ENCODE results near the gene MAGEC2.

The MAGEC2 gene, protein sequence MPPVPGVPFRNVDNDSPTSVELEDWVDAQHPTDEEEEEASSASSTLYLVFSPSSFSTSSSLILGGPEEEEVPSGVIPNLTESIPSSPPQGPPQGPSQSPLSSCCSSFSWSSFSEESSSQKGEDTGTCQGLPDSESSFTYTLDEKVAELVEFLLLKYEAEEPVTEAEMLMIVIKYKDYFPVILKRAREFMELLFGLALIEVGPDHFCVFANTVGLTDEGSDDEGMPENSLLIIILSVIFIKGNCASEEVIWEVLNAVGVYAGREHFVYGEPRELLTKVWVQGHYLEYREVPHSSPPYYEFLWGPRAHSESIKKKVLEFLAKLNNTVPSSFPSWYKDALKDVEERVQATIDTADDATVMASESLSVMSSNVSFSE

GRCh38 chrX:142204522-142205433, at the start of gene MAGEC2:
MAGEC2 (minus strand) TSS chrX:142205290; CDS start chrX:142203987, 1,303 bp downstream.
- DNase-seq: no peak

DNA sequence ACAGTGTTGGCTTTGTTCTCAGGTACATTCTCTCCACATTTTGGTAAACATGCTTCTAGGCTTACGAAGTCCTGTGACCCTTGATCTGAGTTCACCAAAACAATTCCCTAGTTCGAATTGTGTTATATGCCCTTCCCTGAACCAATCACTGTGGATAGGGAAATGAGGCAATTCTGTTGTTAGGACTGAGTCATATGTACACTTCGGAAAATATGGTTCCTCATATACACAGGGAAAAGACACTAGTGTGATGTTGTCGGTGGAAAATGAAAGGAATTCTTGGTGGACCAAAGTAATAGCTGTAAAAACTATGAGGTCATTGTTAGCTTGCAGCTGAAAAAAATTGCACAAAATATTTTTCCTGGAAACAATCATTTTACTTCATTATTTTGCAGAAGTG, 46.6 kb upstream of the MAGEC2 start:
- no peak for DNase-seq

GRCh38 chrX:142251202-142251601, 46.1 kb upstream of the MAGEC2 start:
- no peak for DNase-seq

DNA sequence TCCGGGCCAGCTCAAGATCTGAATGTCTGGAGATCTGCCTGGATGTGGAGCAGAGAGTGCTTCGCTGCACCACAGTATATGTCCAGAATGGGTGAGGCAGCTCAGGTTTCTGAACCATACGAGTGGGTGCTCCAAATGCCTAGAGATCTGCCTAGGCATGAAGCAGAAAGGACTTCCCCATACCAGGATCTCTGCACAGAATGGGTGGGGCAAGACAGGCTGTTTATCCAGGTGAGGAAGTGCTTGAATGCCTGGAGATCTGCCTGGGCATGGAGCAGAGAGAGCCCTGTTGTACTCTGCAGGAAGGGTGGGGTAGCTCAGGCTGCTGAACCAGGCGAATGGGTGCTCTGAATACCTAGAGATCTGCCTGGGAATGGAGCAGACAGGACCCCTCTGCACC, 45.4 kb upstream of the MAGEC2 start:
- DNase-seq: no peak

- no peak for DNase-seq
Observed at GRCh38 chrX:142249721-142250120, 44.6 kb upstream of the MAGEC2 start.

DNA sequence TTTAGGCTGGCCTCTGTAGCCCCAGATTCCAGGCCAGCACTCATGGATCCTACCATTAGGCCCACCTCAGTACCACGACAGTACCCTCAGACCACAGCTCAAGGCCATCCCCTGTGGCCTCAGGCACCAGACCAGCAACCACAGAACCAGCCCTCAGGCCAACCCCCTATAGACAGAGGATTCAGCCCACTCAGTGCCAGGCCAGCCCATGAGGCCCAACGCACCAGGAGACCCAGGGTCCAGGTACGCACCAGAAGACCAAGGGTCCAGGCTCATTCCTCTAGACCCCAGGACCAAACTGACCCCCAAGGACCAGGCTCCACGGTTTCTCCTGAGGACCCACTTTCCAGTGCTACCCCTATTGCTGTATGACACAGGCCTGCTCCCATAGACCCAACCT, 39.5 kb upstream of the MAGEC2 start:
- no peak for DNase-seq

- no peak for DNase-seq
Observed at GRCh38 chrX:142238536-142238935, 33.4 kb upstream of the MAGEC2 start.

GRCh38 chrX:142233400-142233799, 28.3 kb upstream of the MAGEC2 start:
- DNase-seq: no peak

DNA sequence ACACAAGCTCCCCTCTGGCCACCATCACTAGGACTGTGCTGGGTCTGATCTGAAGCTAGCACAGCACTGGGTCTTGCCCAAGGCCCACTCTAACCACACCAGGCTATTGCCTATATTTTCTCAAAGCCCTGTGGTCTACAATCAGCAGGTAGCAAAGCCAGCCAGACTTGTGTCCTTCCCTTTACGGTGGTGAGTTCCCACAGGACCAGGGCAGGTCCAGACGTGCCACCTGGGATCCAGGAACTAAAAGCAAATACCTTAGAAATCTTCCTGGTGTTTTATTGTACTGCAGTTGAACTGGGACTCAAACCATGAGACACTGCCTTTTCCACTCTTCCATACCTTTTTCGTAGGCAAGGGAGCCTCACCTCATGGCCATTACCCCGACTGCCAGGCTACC, 9.0 kb upstream of the MAGEC2 start:
- no peak for DNase-seq

DNA sequence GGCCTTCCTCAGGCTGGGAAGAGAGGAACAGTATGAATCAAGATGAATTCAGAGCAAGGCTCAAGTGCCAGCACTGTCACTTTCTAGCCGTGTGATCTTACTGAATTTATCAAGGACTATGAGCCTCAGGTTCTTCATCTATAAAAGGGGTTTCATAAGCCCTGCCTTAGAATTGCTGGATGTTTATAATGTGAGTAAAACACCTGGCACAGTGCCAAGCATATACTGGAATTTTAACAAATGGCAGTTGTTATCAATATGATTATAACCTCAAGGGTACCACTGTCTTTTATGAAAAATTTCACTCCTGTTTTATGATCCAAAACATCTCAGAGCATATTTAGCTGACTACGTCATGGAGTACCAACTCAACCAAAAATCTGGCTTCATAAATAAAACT, 4.0 kb downstream of the MAGEC2 start:
- no peak for DNase-seq

DNA sequence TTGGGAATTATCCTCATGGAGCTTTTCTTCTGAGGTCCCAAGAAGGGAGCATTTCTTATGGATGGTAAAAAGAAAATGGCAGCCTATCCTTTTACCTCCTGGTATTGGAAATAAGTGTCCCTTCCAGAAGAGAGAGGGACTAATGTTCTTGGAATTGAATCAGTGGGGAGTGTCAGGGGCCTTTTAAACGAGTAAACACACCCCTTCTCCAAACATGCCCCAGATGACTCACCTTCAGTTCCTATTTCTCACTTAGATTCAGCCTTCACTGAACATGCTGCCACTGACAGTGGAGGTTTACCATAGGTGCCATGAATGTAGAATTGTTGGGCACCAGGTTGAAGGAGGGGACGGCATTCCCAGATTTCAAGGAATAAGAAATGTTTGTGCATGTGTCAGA, 19.0 kb downstream of the MAGEC2 start:
- no peak for DNase-seq

DNA sequence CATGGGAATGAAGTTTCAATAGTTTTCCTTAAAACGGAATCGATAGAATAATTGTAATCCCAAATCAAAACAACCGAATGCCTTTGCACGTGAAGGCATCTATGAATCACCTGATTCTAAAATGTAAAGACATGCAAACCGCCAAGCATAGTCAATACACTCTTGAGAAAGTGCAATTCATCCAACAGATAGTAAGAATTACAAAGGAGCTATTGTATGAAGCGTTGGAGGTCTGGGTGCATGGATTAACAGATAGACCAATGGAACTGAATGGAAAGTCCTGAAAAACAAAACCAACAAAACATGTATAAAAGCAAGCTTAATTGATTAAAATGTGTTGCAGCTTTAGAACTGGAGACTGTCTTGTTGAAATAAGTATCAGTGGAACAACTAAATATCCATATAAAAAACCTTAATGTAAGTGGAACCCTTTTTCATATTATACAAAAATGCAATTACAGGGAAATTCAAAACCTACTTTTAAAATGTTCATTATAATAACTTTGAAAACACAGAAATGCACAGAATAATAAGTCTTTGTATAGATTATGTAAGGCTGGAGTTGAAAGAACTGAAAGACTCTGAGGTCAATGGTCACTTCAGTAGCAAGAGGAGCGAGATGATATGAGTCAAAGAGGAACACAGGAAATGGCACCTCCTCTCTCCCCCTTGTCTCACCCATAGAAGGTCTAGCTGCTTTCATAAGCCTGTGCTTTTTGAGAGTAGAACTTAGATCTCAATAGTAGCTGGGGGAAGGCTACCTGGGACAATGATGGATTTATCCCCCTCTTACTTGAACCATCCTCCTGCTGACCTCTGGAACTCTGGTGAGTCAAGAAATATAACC, 20.1 kb downstream of the MAGEC2 start:
- DNase-seq: no peak

GRCh38 chrX:142156567-142156966, 48.5 kb downstream of the MAGEC2 start:
- DNase-seq: no peak
